Measurements from ENCODE around the gene ATP9B.

DNA sequence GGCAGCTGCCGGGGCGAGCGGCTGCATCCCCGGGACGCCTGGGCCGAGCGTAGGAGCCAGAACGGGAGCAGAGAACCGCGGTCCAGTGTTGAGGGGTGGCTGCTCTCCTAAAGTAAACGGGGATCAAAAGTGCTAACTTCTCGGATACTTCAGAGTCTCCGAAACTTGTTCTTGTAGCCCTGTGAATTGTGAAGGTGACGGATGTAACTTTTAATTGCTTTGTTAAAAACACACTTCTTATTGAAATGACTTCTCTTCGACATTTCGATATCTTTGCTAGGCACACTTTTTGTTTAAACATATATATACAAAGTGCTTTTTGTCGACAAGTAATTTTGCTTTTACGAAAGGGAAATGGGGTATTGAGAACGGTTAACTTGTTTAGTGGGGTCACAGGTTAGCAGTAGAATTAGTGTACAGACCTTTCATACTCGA is 540 bp downstream of the ATP9B start:
- TF ChIP-seq POLR2AphosphoS5 (IDR thresholded peaks at IDR 0.05; ENCODE audit: low read depth, low read length) (no peak), SIN3A (IDR thresholded peaks at IDR 0.05; ENCODE audit: borderline replicate concordance, insufficient read depth, low read length) (no peak), TAF1 (IDR thresholded peaks at IDR 0.05; ENCODE audit: borderline replicate concordance, insufficient read depth, low read length) (no peak), FOXP2 (optimal IDR thresholded peaks at IDR 0.05; ENCODE audit: borderline replicate concordance, extremely low read depth, extremely low read length, insufficient read depth) (no peak)
- TF ChIP-seq, protein P1, sequence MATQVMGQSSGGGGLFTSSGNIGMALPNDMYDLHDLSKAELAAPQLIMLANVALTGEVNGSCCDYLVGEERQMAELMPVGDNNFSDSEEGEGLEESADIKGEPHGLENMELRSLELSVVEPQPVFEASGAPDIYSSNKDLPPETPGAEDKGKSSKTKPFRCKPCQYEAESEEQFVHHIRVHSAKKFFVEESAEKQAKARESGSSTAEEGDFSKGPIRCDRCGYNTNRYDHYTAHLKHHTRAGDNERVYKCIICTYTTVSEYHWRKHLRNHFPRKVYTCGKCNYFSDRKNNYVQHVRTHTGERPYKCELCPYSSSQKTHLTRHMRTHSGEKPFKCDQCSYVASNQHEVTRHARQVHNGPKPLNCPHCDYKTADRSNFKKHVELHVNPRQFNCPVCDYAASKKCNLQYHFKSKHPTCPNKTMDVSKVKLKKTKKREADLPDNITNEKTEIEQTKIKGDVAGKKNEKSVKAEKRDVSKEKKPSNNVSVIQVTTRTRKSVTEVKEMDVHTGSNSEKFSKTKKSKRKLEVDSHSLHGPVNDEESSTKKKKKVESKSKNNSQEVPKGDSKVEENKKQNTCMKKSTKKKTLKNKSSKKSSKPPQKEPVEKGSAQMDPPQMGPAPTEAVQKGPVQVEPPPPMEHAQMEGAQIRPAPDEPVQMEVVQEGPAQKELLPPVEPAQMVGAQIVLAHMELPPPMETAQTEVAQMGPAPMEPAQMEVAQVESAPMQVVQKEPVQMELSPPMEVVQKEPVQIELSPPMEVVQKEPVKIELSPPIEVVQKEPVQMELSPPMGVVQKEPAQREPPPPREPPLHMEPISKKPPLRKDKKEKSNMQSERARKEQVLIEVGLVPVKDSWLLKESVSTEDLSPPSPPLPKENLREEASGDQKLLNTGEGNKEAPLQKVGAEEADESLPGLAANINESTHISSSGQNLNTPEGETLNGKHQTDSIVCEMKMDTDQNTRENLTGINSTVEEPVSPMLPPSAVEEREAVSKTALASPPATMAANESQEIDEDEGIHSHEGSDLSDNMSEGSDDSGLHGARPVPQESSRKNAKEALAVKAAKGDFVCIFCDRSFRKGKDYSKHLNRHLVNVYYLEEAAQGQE (IDR thresholded peaks at IDR 0.05; ENCODE audit: insufficient read depth in 1 of 2, low read depth in 2 of 2, low read length in 2 of 2): no peak
